MG63 (cell line): ENCODE results near the gene SEZ6L. TPM values are rescaled to one million over a fixed set of nuclear protein-coding genes. Genes with fewer than 3 reads are reported as not detected.

ENCODE experiments used
- DNase-seq: peaks from one replicate; pipeline ENCODE4 v3.0.0-alpha.2; 2020
- H3K27me3 ChIP-seq: fragments of 250-450 bp; sonication (Bioruptor Pico); 2 replicates; pipeline ENCODE4 v1.5.1; 2020; ENCODE audit warnings: mild to moderate bottlenecking, moderate library complexity
- H3K36me3 ChIP-seq: fragments of 250-450 bp; sonication (Bioruptor Pico); 2 replicates; pipeline ENCODE4 v1.5.1; 2020; ENCODE audit warnings: mild to moderate bottlenecking, moderate library complexity
- H3K4me3 ChIP-seq: fragments of 250-450 bp; sonication (Bioruptor Pico); 2 replicates; pipeline ENCODE4 v1.5.1; 2020; ENCODE audit warnings: mild to moderate bottlenecking, moderate library complexity
- H3K9me3 ChIP-seq: fragments of 250-450 bp; sonication (Bioruptor Pico); 2 replicates; pipeline ENCODE4 v1.5.1; 2020; ENCODE audit warnings: mild to moderate bottlenecking, moderate library complexity
- total RNA-seq: library from RNA; depleted of rRNA; stranded (reverse); fragments of >200 nt; shearing (Covaris generic); gene quantifications from 2 replicates; pipeline ENCODE4 v1.2.3, GENCODE V29; 2014; ENCODE audit warnings: low replicate concordance

Gene SEZ6L
- total RNA-seq, 1 experiment from 2014 or later = not detected

GRCh38 chr22:26214466-26214865 lies 45.2 kb downstream of the SEZ6L start:
- Histone ChIP-seq H3K4me3 (no peak overlapping the region), H3K27me3 (peaks cover 6% of the 10 kb centered on the region), H3K36me3 (no peaks in the 10 kb centered on the region), H3K9me3 (no peaks in the 10 kb centered on the region)
- no peak for DNase-seq

DNA sequence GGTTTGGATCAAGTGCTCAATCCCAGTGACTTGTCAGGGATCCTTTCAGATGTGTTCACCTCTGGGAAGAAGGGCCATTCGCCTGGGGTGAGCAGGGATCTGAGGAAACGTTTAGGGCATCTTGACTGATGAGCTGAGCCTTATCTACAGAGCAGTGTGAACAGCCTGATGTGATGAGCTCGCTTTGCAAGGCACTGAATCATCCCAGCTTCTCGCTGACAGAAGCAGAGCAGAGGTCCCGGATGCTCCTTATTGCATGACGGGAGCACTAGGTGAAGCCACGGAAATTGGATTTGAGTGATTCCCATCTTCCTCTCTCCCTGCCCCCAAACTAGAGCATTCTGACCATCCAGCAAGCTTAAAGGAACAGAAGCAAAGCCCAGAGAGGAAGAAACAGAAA lies 46.5 kb downstream of the SEZ6L start:
- no peaks in the 10 kb centered on the region for H3K36me3 ChIP-seq
- H3K27me3 ChIP-seq = peaks cover 6% of the 10 kb centered on the region
- H3K9me3 ChIP-seq = no peaks in the 10 kb centered on the region
- H3K4me3 ChIP-seq = no peak overlapping the region
- no peak for DNase-seq

DNA sequence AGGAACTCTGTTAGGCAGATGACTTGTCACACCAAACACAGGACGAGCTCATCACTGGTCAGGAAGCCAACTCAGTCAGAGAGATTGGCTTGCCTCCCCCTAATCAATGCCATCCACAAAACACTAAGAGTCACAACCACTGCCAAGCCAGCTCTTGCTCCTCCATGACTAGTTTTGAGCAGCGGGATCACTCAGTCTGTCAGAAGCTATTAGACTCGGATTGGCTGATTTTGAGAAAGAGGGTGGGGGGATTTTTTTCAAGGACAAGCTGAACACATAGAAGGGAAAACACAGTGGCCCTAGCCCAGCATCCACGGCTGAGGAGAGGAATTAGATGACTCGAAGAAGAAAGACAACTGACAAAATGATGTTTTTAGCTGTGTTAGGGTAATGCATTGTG lies 55.9 kb downstream of the SEZ6L start:
- Histone ChIP-seq H3K27me3 (peaks cover 5% of the 10 kb centered on the region; the same call in 1 of the 2 replicates), H3K9me3 (no peaks in the 10 kb centered on the region), H3K36me3 (no peaks in the 10 kb centered on the region), H3K4me3 (no peak overlapping the region)
- DNase-seq = no peak

- Histone ChIP-seq H3K4me3 (no peak overlapping the region), H3K27me3 (peaks cover 8% of the 10 kb centered on the region; the same call in 1 of the 2 replicates), H3K9me3 (no peaks in the 10 kb centered on the region), H3K36me3 (no peaks in the 10 kb centered on the region)
- DNase-seq = no peak
Observed at GRCh38 chr22:26226538-26227297, 57.5 kb downstream of the SEZ6L start.

DNA sequence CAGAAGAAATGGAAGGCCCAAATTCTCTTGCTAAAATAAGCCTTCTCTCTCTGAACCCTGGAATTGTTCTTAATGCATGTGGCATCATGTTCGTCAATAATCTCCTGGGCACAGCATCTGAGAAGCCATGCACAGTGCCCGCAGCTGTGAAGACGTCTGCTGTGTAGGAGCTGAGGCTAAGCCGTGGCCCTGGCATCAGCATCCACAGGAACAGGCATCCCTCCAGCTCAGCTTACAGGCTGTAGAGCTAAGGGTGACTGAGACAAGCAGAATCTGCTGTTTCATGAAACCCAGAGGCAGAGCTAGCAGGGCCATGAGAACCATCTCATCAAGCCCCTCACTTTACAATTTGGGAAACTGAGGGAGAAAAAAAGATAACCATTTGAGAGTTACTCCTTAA lies 60.6 kb downstream of the SEZ6L start:
- no peaks in the 10 kb centered on the region for H3K36me3 ChIP-seq
- no peak overlapping the region for H3K4me3 ChIP-seq
- H3K27me3 ChIP-seq = peaks cover 24% of the 10 kb centered on the region
- no peak for DNase-seq
- no peaks in the 10 kb centered on the region for H3K9me3 ChIP-seq

DNA sequence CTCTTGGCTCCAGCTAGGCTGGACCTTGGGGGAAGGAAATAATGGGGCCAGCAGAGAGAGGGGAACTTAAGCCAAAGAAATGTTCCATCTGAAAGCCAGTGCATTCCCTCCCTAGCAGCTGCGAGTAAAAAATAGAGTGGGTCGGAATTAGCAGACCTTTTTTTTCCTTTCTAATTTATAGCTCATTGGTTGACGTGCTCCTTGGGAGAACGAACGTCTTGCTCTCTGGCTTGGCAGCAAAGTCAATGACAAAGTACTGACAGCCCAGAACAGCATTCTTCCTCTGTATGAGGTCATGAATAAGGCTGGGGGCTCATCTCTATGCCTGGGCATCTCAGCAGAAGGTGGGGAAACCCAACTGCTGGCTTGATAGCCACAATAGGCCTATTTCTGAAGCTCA lies 65.0 kb downstream of the SEZ6L start:
- H3K4me3 ChIP-seq = no peak overlapping the region
- no peaks in the 10 kb centered on the region for H3K9me3 ChIP-seq
- no peak for DNase-seq
- H3K27me3 ChIP-seq = peaks cover 26% of the 10 kb centered on the region
- H3K36me3 ChIP-seq = no peaks in the 10 kb centered on the region

GRCh38 chr22:26235792-26236487 lies 66.7 kb downstream of the SEZ6L start:
- H3K4me3 ChIP-seq = no peak overlapping the region
- DNase-seq = no peak
- H3K9me3 ChIP-seq = no peaks in the 10 kb centered on the region
- H3K27me3 ChIP-seq = peaks cover 22% of the 10 kb centered on the region
- H3K36me3 ChIP-seq = no peaks in the 10 kb centered on the region

- DNase-seq = peak; percentile 12
- H3K9me3 ChIP-seq = no peaks in the 10 kb centered on the region
- H3K27me3 ChIP-seq = peaks cover 22% of the 10 kb centered on the region
- H3K4me3 ChIP-seq = no peak overlapping the region
- H3K36me3 ChIP-seq = no peaks in the 10 kb centered on the region
Observed at GRCh38 chr22:26236991-26237390, 67.7 kb downstream of the SEZ6L start.

GRCh38 chr22:26238596-26238995 lies 69.3 kb downstream of the SEZ6L start:
- Histone ChIP-seq H3K27me3 (peaks cover 15% of the 10 kb centered on the region), H3K36me3 (no peaks in the 10 kb centered on the region), H3K4me3 (no peak overlapping the region), H3K9me3 (no peaks in the 10 kb centered on the region)
- no peak for DNase-seq

DNA sequence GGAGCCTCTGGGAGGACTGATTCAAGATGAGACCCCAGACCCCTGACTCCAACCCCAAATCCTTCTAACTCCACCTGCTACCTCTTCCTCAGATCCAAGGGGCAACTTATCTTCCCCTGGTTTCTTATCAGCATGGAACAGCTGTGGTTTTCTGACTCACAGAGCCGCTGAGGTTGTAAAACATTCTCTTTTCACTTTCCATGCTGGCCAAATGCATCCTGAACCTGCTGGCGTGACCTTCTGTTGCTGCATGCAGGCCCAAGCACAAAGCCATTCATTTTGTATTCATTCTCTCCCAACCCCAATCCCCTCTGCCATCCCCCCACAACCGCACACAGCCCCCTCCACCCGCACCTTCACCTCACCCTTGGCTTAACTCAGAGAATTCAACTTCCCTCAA lies 70.3 kb downstream of the SEZ6L start:
- H3K27me3 ChIP-seq = peaks cover 12% of the 10 kb centered on the region
- no peaks in the 10 kb centered on the region for H3K36me3 ChIP-seq
- H3K4me3 ChIP-seq = no peak overlapping the region
- no peak for DNase-seq
- no peaks in the 10 kb centered on the region for H3K9me3 ChIP-seq

DNA sequence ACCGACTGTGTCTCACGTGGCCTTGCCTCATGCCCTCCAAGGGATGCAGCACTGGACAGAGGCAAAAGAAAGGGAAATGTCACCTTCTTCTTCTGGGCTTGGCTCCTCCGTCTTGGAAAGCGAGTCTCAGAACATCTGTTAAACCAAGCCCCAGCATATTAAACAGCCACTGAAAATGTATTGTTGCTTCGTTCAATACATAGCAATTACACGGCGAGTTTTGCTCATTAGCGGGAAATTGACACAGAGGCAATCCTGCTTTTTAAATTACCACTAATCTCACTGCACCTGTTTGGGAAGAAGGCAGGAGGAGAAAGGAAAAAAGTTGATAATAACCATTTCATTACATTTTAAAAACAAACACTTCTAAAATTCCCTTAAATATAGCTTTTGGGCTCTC lies 72.1 kb downstream of the SEZ6L start:
- Histone ChIP-seq H3K36me3 (no peaks in the 10 kb centered on the region), H3K9me3 (no peaks in the 10 kb centered on the region), H3K27me3 (peaks cover 10% of the 10 kb centered on the region), H3K4me3 (no peak overlapping the region)
- no peak for DNase-seq

GRCh38 chr22:26245001-26245400 lies 75.7 kb downstream of the SEZ6L start:
- H3K9me3 ChIP-seq = no peaks in the 10 kb centered on the region
- H3K36me3 ChIP-seq = no peaks in the 10 kb centered on the region
- H3K4me3 ChIP-seq = no peak overlapping the region
- H3K27me3 ChIP-seq = peaks cover 14% of the 10 kb centered on the region
- DNase-seq = no peak

- Histone ChIP-seq H3K9me3 (no peaks in the 10 kb centered on the region), H3K36me3 (no peaks in the 10 kb centered on the region), H3K4me3 (no peak overlapping the region), H3K27me3 (peaks cover 16% of the 10 kb centered on the region)
- DNase-seq = no peak
Observed at GRCh38 chr22:26246552-26246951, 77.3 kb downstream of the SEZ6L start.

GRCh38 chr22:26251869-26252268 lies 82.6 kb downstream of the SEZ6L start:
- no peak overlapping the region for H3K4me3 ChIP-seq
- H3K27me3 ChIP-seq = peaks cover 8% of the 10 kb centered on the region
- DNase-seq = no peak
- no peaks in the 10 kb centered on the region for H3K36me3 ChIP-seq
- H3K9me3 ChIP-seq = no peaks in the 10 kb centered on the region

DNA sequence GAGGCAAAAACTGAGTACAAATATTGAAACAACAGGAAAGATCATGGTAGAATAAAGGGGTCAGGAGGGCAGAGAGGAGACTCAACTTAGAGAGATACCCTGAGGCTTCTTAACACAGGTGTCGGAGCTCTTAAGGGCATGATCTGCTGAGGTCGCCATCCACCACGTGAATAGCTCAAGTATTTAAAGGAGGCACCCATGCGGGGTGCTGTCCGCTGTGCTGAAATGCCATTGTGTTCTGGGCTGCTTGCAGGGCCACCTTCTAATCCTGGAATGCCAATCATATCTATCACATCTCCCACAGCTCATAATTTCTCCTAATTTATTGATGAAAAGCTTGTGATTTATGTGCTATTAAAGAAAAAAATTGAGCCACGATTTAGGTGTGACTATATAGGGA lies 90.2 kb downstream of the SEZ6L start:
- peak; percentile 38 for DNase-seq
- Histone ChIP-seq H3K9me3 (no peaks in the 10 kb centered on the region), H3K36me3 (no peaks in the 10 kb centered on the region), H3K27me3 (0 out of 2 replicates have a peak, but pooled peaks cover 4% of the 10 kb centered on the region), H3K4me3 (no peak overlapping the region)

GRCh38 chr22:26264162-26264561 lies 94.9 kb downstream of the SEZ6L start:
- peaks cover 7% of the 10 kb centered on the region; the same call in 1 of the 2 replicates for H3K27me3 ChIP-seq
- H3K36me3 ChIP-seq = no peaks in the 10 kb centered on the region
- no peak overlapping the region for H3K4me3 ChIP-seq
- no peaks in the 10 kb centered on the region for H3K9me3 ChIP-seq
- no peak for DNase-seq

DNA sequence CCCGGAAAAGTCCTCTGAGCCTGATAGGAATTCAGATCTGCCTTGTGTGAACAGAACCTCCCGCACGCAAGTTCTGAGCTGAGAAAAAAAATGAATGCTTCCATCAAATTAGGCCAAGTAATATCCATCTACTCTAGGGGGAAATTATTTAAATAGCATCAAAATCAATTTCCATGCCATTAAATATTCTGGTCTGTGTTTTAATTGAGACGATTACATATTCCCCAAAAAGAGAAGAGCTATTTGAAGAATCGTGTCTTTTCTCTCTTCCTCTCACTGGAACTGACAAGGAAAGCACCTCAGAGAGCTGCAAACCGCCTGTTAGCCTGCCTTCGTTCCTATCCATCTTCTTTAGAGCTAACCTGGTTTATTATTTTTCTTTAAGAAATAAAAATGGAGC lies 96.0 kb downstream of the SEZ6L start:
- Histone ChIP-seq H3K36me3 (no peaks in the 10 kb centered on the region), H3K27me3 (peaks cover 9% of the 10 kb centered on the region), H3K9me3 (no peaks in the 10 kb centered on the region), H3K4me3 (no peak overlapping the region)
- DNase-seq = no peak

GRCh38 chr22:26265909-26266308 lies 96.6 kb downstream of the SEZ6L start:
- no peaks in the 10 kb centered on the region for H3K36me3 ChIP-seq
- no peak overlapping the region for H3K4me3 ChIP-seq
- H3K9me3 ChIP-seq = no peaks in the 10 kb centered on the region
- DNase-seq = no peak
- H3K27me3 ChIP-seq = peaks cover 12% of the 10 kb centered on the region
